ENCODE measurements around the gene EXD3.

Gene EXD3

GRCh38 chr9:137325124-137325523 is 97.8 kb downstream of the EXD3 start:
- TF ChIP-seq, protein P1, sequence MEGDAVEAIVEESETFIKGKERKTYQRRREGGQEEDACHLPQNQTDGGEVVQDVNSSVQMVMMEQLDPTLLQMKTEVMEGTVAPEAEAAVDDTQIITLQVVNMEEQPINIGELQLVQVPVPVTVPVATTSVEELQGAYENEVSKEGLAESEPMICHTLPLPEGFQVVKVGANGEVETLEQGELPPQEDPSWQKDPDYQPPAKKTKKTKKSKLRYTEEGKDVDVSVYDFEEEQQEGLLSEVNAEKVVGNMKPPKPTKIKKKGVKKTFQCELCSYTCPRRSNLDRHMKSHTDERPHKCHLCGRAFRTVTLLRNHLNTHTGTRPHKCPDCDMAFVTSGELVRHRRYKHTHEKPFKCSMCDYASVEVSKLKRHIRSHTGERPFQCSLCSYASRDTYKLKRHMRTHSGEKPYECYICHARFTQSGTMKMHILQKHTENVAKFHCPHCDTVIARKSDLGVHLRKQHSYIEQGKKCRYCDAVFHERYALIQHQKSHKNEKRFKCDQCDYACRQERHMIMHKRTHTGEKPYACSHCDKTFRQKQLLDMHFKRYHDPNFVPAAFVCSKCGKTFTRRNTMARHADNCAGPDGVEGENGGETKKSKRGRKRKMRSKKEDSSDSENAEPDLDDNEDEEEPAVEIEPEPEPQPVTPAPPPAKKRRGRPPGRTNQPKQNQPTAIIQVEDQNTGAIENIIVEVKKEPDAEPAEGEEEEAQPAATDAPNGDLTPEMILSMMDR (IDR thresholded peaks at IDR 0.05; ENCODE audit: low read depth, low read length), result no peak
- Histone ChIP-seq H3K27me3 (ENCODE audit: insufficient read depth, low read depth, severe bottlenecking) (no peaks in the 10 kb centered on the region), H3K9me3 (ENCODE audit: severe bottlenecking) (no peaks in the 10 kb centered on the region), H3K36me3 (no peaks in the 10 kb centered on the region), H3K4me3 (ENCODE audit: low read depth, low read length) (no peak overlapping the region), H3K27ac (no peak overlapping the region)
- no peak for DNase-seq

DNA sequence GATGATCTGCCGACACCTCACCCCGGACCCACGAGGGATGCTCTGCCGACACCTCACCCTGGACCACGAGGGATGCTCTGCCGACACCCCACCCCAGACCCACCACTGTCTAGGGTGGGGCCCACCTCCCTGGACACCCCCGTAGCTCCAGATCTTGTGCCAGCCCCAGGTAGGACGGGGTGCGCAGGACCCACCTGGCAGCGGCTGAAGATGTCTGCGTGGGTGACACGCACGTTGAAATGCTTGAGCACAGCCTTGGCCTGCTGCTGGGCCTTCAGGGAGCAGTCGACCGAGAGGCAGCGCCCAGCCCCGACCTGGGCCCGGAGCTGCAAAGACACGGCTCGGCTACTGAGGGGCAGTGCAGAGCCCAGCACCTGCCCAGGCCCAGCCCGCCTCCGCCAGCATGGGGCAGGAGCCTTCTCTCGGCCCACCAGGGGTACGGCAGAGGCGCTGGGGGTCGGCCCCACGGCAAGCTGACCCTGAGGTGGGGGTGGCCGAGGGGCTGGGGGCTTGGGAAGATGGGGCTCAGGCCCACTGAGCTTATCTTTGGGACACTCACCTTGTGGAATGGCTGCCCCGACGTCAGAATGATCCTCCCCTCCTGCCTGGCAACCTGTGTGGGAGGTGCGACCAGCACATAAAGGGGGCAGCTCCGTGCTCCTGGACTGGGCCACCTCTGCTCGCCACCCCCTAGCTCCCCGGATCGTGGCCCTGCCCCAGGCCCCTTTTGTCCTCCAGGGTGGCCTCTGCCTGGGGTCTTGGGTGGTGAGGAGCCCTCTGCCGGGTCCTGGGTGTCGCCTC is 99.2 kb downstream of the EXD3 start:
- TF ChIP-seq, protein P1 (IDR thresholded peaks at IDR 0.05; ENCODE audit: low read depth, low read length), result no peak
- no peak for DNase-seq
- Histone ChIP-seq H3K27me3 (ENCODE audit: insufficient read depth, low read depth, severe bottlenecking) (no peaks in the 10 kb centered on the region), H3K9me3 (ENCODE audit: severe bottlenecking) (no peaks in the 10 kb centered on the region), H3K4me3 (ENCODE audit: low read depth, low read length) (no peak overlapping the region), H3K27ac (no peak overlapping the region), H3K36me3 (no peaks in the 10 kb centered on the region)

- H3K9me3 ChIP-seq (ENCODE audit: severe bottlenecking), result no peaks in the 10 kb centered on the region
- H3K27me3 ChIP-seq (ENCODE audit: insufficient read depth, low read depth, severe bottlenecking), result no peaks in the 10 kb centered on the region
- DNase-seq, result no peak
- no peak overlapping the region for H3K27ac ChIP-seq
- TF ChIP-seq, protein P1 (IDR thresholded peaks at IDR 0.05; ENCODE audit: low read depth, low read length), result no peak
- no peak overlapping the region for H3K4me3 ChIP-seq (ENCODE audit: low read depth, low read length)
- H3K36me3 ChIP-seq, result no peaks in the 10 kb centered on the region
Observed at GRCh38 chr9:137321726-137322361, 101.1 kb downstream of the EXD3 start.

DNA sequence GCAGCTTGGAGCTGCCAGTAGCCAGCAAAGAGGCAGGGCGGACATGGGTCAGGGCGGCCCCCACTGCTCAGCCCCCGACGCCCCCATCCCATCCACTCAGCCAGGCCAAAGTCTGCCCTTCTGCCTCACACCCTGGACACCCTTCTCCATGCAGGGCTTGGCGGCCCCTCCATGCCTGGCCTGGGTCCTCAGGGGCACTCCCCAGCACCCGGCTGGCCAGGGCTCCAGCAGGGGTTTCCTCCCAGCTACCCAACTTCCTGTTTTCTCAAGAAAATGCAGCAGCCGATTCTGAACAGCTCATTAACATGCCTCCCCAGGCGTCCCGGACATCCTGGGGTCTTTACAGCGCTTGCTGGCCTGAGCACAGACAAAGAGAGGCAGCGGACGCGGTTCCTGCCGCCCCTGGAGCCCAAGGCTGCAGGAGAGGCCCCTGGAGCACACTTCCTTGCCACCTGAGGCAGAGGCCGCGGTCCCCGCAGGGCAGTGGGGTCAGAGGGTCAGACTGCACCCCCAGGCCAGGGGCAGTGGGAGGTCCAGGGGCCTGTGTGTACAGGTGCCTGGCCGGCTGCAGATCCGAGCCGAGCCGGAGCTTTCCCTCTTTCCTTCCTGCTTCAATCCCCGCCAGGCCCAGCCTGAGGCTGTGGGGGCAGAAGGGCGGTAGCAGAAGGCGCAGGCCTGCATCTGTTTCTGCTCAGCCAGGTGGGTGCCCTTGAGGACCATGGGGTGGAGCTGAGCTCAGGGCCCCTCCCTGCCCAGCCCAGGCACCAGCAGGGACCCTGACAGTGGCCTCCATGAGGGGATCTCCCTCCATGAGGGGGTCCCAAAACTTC is 102.2 kb downstream of the EXD3 start:
- Histone ChIP-seq H3K27me3 (ENCODE audit: insufficient read depth, low read depth, severe bottlenecking) (no peaks in the 10 kb centered on the region), H3K36me3 (no peaks in the 10 kb centered on the region), H3K9me3 (ENCODE audit: severe bottlenecking) (no peaks in the 10 kb centered on the region), H3K27ac (no peak overlapping the region), H3K4me3 (ENCODE audit: low read depth, low read length) (no peak overlapping the region)
- TF ChIP-seq, protein P1 (IDR thresholded peaks at IDR 0.05; ENCODE audit: low read depth, low read length), result no peak
- DNase-seq, result no peak

DNA sequence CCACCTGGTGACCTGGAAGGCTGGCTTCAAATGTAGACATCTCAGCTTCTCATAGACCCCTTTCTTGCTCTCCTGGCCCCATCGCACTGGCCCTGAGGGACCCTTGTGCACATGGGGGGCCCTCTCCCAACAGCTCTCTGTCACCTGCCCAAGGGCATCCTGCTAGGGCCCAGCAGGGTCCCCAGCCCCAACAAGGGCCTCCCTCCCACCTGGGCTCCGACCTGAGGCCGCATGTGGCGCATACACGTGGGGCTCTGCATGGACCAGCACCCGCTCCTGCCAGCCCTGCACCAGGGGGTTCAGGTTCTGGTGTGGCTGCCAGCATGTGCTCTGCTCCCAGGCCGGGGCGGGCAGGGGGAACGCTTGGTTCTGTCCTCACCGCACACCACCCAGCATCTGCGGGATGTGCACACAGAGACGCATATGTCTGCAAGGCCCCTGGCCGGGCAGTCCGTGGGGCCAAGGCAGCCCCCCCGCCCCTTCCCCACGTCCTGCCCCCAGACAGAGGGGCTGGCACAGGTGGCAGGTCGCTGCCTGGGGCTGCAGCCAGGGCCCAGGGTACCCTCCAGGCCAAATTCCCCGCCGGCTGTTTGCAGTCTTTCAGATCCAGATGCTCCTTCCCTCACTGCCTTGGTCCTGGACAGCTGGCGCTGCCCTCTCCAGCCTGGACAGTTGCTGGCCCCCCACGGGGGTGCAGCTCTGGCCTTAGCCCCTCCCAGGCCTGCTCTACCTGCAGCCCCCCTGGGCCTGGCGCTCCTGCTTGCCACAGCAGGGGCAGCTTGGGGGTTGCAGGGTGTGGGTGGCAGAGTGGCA is 103.0 kb downstream of the EXD3 start:
- DNase-seq, result no peak
- no peak overlapping the region for H3K27ac ChIP-seq

More for the DNA sequence above, 103.0 kb downstream of the EXD3 start:
- Histone ChIP-seq H3K9me3 (ENCODE audit: severe bottlenecking) (no peaks in the 10 kb centered on the region), H3K36me3 (no peaks in the 10 kb centered on the region), H3K4me3 (ENCODE audit: low read depth, low read length) (no peak overlapping the region), H3K27me3 (ENCODE audit: insufficient read depth, low read depth, severe bottlenecking) (no peaks in the 10 kb centered on the region)
- TF ChIP-seq, protein P1 (IDR thresholded peaks at IDR 0.05; ENCODE audit: low read depth, low read length), result no peak

Data from WERI-Rb-1 (cell line).